ENCODE measurements around the gene BEST1. TPM values are rescaled to one million over a fixed set of nuclear protein-coding genes. Genes with fewer than 3 reads are reported as not detected.

BEST1 gene
- total RNA-seq, 1 experiment from 2014 or later = 0.81 TPM

DNA sequence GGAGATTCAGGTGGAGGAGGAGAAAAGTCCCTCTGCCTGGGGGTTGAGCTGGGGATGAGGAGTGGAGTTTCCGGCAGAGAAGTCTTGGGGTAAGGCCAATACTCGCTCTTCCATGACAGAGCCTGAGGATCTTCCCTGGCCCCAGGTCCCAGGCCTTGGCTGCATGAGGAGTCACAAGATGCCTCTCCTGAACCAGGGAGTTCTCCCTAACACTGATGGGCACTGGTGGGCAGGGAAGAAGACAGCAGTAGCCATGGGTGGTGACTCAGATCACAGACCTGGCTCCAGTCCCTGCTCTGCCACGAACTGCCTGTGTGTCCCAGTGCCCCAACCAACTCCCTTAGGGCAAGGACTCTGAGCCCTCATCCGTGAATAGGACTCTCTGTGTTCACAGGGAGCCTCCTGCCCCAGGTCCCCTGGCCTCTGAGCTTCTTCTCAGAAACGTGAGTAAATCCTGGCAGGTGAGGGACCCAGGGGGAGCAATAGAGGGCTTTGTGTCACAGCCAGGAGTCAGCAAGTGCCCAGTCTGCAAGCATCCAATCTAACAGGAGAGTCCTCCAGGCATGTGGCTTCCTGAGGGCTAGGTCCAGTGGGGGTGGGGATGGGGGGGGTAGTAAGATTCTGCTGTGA is 62.8 kb downstream of the BEST1 start:
- H3K27me3 ChIP-seq (ENCODE audit: insufficient read depth, low read depth) = no peaks in the 10 kb centered on the region
- TF ChIP-seq EZH2 (IDR thresholded peaks at IDR 0.05; ENCODE audit: low read depth) = no peak
- peak overlapping the region; percentile 78 for H3K4me2 ChIP-seq
- POLR2A ChIA-PET (ENCODE audit: unreplicated experiment) = interaction anchor here (0.6 to 2.0 kb wide), 11 partner anchors 12 to 828 kb away, joined by 3 to 42 read pairs (median 5); partner anchors contain the start of gene POLR2G
- peaks cover 41% of the 10 kb centered on the region for H3F3A ChIP-seq (ENCODE audit: insufficient read depth, low read depth)
- H4K20me1 ChIP-seq (ENCODE audit: insufficient read depth) = no peaks in the 10 kb centered on the region
- H3K79me2 ChIP-seq (ENCODE audit: low read depth) = no peaks in the 10 kb centered on the region
- H2AFZ ChIP-seq = no peak overlapping the region
- H3K9me3 ChIP-seq (ENCODE audit: insufficient read depth, low read depth) = no peaks in the 10 kb centered on the region
- H3K4me1 ChIP-seq (replicated peaks; ENCODE audit: insufficient read depth) = peaks cover 46% of the 10 kb centered on the region
- intact Hi-C loops (cut with micrococcal nuclease; ENCODE audit: unreplicated experiment) = loop anchor here (1.0 to 2.0 kb wide), 4 partner anchors 12 to 42 kb away; no protein-coding TSS in a partner anchor
- BruUV-seq (replicated peaks) = TSS peak; percentile 74
- H3K36me3 ChIP-seq (ENCODE audit: low read depth) = no peaks in the 10 kb centered on the region
- H3K27ac ChIP-seq = peak overlapping the region; percentile 72
- peak overlapping the region; percentile 33; the same call in 1 of the 2 replicates for H3K4me3 ChIP-seq
- CTCF ChIA-PET = interaction anchor here (0.6 to 1.8 kb wide), 7 partner anchors 19 to 41 kb away, joined by 3 to 8 read pairs (median 4); no protein-coding TSS in a partner anchor
- no peaks in the 10 kb centered on the region for H3K9me2 ChIP-seq (ENCODE audit: insufficient read depth)
- peak; percentile 77 to 87 for DNase-seq

Other genes starting within 250 kb of the BEST1 start
- 15.3 and 16.3 TPM in 2 replicates for gene MYRF, start 197.7 kb upstream of the BEST1 start, total RNA-seq (2021)
- gene TMEM258, start 157.8 kb upstream of the BEST1 start, total RNA-seq (2021) = 141 and 217 TPM in 2 replicates
- gene FEN1, start 157.4 kb upstream of the BEST1 start, total RNA-seq (2021) = 56.5 and 60.9 TPM in 2 replicates
- 114 and 150 TPM in 2 replicates for gene FADS1, start 133.3 kb upstream of the BEST1 start, total RNA-seq (2021)
- gene FADS2, start 122.1 kb upstream of the BEST1 start, total RNA-seq (2021) = 223 and 514 TPM in 2 replicates
- gene FADS3, start 58.8 kb upstream of the BEST1 start, total RNA-seq (2021) = 74.0 and 75.5 TPM in 2 replicates
- gene RAB3IL1, start 32.8 kb upstream of the BEST1 start, total RNA-seq (2021) = 4.4 and 10.4 TPM in 2 replicates
- gene FTH1, start 17.3 kb downstream of the BEST1 start, total RNA-seq (2021) = 6,804 and 8,986 TPM in 2 replicates
- gene INCENP, start 173.7 kb downstream of the BEST1 start, total RNA-seq (2021) = 122 and 154 TPM in 2 replicates
- not detected in 2 replicates for gene SCGB1D1, start 239.9 kb downstream of the BEST1 start, total RNA-seq (2021)

Data from PC-9 (cell line).